ENCODE measurements around the gene DNASE2B. TPM values are rescaled to one million over a fixed set of nuclear protein-coding genes. Genes with fewer than 3 reads are reported as not detected.

Gene DNASE2B
- polyA plus RNA-seq, 1 donor (not counting 4 experiments of a cell fraction or from before 2014, with no cell fraction given), result not detected

DNA sequence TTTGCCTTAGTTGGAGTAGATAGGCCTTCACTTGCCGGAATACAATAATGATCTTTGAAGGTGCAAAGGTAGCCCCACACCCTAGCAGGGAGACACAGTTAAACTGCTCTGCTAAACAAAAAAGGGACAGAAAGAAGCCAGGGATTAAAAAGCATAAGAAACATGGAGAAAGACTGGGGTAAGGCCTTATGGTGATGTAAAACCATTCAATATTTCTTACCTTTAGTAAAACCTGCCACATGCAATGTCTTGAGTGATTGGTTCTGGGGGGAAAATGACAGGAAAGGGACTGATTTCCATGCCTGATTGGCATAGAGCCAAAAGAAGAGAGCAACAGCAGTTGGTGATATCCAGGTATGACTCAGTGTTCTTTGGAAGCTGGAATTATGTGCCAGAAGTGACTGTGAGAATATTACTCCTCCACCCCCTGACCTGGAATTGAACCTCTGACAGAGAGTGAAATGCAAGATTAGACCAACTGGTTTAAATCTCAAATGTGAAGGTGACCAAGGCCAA lies 8.1 kb downstream of the DNASE2B start:
- no peak for FAIRE-seq
- H3K9ac ChIP-seq (ENCODE audit: control insufficient read depth, extremely low read depth, insufficient read depth, low read length), result no peak overlapping the region
- dilution Hi-C loops (cut with MboI; ENCODE audit: extremely low pct_ligation_motif_present, low sequenced_read_pairs), result no loop called here

DNA sequence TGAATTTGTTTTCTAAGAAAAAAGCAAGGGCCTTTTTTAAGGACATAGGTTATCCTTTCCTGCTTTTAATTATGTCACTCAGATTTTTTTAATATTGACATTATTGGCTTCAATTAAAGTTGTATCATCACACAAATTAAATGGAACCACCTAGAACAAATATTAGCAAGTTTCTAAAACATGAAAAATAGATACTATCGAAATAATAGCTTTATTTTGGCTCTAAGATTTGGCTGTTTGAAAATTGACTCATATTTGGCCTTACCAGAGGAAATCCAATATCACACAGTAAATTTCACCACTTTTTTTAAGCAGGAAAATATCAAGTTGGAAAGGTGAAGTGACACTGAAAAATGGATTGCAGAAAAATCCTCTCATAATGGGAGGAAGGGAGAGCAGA lies 9.2 kb downstream of the DNASE2B start:
- H3K9ac ChIP-seq (ENCODE audit: control insufficient read depth, extremely low read depth, insufficient read depth, low read length), result no peak overlapping the region
- H3K27ac ChIP-seq (ENCODE audit: control insufficient read depth, insufficient read depth, low read length), result no peak overlapping the region
- H3K9me1 ChIP-seq (ENCODE audit: control insufficient read depth, extremely low read depth, insufficient read depth, low read length), result no peaks in the 10 kb centered on the region
- no peak for FAIRE-seq
- H3K9me3 ChIP-seq (ENCODE audit: control insufficient read depth, low read depth, low read length), result no peaks in the 10 kb centered on the region
- TF ChIP-seq, protein P1, sequence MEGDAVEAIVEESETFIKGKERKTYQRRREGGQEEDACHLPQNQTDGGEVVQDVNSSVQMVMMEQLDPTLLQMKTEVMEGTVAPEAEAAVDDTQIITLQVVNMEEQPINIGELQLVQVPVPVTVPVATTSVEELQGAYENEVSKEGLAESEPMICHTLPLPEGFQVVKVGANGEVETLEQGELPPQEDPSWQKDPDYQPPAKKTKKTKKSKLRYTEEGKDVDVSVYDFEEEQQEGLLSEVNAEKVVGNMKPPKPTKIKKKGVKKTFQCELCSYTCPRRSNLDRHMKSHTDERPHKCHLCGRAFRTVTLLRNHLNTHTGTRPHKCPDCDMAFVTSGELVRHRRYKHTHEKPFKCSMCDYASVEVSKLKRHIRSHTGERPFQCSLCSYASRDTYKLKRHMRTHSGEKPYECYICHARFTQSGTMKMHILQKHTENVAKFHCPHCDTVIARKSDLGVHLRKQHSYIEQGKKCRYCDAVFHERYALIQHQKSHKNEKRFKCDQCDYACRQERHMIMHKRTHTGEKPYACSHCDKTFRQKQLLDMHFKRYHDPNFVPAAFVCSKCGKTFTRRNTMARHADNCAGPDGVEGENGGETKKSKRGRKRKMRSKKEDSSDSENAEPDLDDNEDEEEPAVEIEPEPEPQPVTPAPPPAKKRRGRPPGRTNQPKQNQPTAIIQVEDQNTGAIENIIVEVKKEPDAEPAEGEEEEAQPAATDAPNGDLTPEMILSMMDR (optimal IDR thresholded peaks at IDR 0.05 in 1 of 3, IDR thresholded peaks at IDR 0.05 in 1 of 3, conservative IDR thresholded peaks at IDR 0.05 in 1 of 3; ENCODE audit: extremely low read depth in 1 of 3, insufficient read depth in 2 of 3, low read length in 3 of 3), result no peak
- no peak for TF ChIP-seq EZH2 (IDR thresholded peaks at IDR 0.05; ENCODE audit: low read length)
- no peaks in the 10 kb centered on the region for H3K79me2 ChIP-seq (ENCODE audit: control insufficient read depth, insufficient read depth, low read length)
- H4K20me1 ChIP-seq (ENCODE audit: control insufficient read depth, extremely low read depth, insufficient read depth, low read length), result no peaks in the 10 kb centered on the region
- no peak overlapping the region for H3K4me2 ChIP-seq (ENCODE audit: control insufficient read depth, extremely low read depth, insufficient read depth, low read depth, low read length)
- no peak for DNase-seq (ENCODE audit: low read depth, low spot score)
- H3K36me3 ChIP-seq (ENCODE audit: control insufficient read depth in 2 of 2, extremely low read depth in 1 of 2, insufficient read depth in 2 of 2, low read length in 2 of 2), result no peaks in the 10 kb centered on the region
- peaks cover 3% of the 10 kb centered on the region for H3K4me1 ChIP-seq (ENCODE audit: control insufficient read depth, extremely low read depth, insufficient read depth, low read length)
- dilution Hi-C loops (cut with MboI; ENCODE audit: extremely low pct_ligation_motif_present, low sequenced_read_pairs), result no loop called here
- H3K4me3 ChIP-seq (ENCODE audit: control insufficient read depth in 2 of 3, extremely low read depth in 1 of 3, insufficient read depth in 2 of 3, low read depth in 1 of 3, low read length in 3 of 3), result no peak overlapping the region
- no peak overlapping the region for H2AFZ ChIP-seq (ENCODE audit: control insufficient read depth, low read length)
- H3K27me3 ChIP-seq (ENCODE audit: control insufficient read depth, extremely low read depth, insufficient read depth, low read length), result no peaks in the 10 kb centered on the region

More for the DNA sequence above, 8.1 kb downstream of the DNASE2B start:
- Histone ChIP-seq H2AFZ (ENCODE audit: control insufficient read depth, low read length) (no peak overlapping the region), H3K4me3 (ENCODE audit: control insufficient read depth in 2 of 3, extremely low read depth in 1 of 3, insufficient read depth in 2 of 3, low read depth in 1 of 3, low read length in 3 of 3) (no peak overlapping the region), H3K4me1 (ENCODE audit: control insufficient read depth, extremely low read depth, insufficient read depth, low read length) (peaks cover 11% of the 10 kb centered on the region), H3K27me3 (ENCODE audit: control insufficient read depth, extremely low read depth, insufficient read depth, low read length) (no peaks in the 10 kb centered on the region), H3K9me1 (ENCODE audit: control insufficient read depth, extremely low read depth, insufficient read depth, low read length) (no peaks in the 10 kb centered on the region), H3K4me2 (ENCODE audit: control insufficient read depth, extremely low read depth, insufficient read depth, low read depth, low read length) (no peak overlapping the region), H3K36me3 (ENCODE audit: control insufficient read depth in 2 of 2, extremely low read depth in 1 of 2, insufficient read depth in 2 of 2, low read length in 2 of 2) (no peaks in the 10 kb centered on the region), H4K20me1 (ENCODE audit: control insufficient read depth, extremely low read depth, insufficient read depth, low read length) (no peaks in the 10 kb centered on the region), H3K27ac (ENCODE audit: control insufficient read depth, insufficient read depth, low read length) (no peak overlapping the region), H3K79me2 (ENCODE audit: control insufficient read depth, insufficient read depth, low read length) (no peaks in the 10 kb centered on the region), H3K9me3 (ENCODE audit: control insufficient read depth, low read depth, low read length) (no peaks in the 10 kb centered on the region)
- TF ChIP-seq, protein P1 (optimal IDR thresholded peaks at IDR 0.05 in 1 of 3, IDR thresholded peaks at IDR 0.05 in 1 of 3, conservative IDR thresholded peaks at IDR 0.05 in 1 of 3; ENCODE audit: extremely low read depth in 1 of 3, insufficient read depth in 2 of 3, low read length in 3 of 3), result no peak
- no peak for TF ChIP-seq EZH2 (IDR thresholded peaks at IDR 0.05; ENCODE audit: low read length)
- no peak for DNase-seq (ENCODE audit: low read depth, low spot score)
